Epithelial cell of esophagus (primary cell): ENCODE data around the gene PRMT1.

Experiments
- DNase-seq: peaks from one replicate; pipeline ENCODE4 v3.0.0; 2010; ENCODE audit warnings: low read depth
- H3K4me3 ChIP-seq: 2 replicates; pipeline ENCODE4 v1.5.1; 2011; ENCODE audit warnings: mild to moderate bottlenecking, low read length, control low read depth
- CTCF ChIP-seq: IDR thresholded peaks from 2 replicates; pipeline ENCODE4 v1.5.1; 2011; ENCODE audit warnings: low read depth, mild to moderate bottlenecking, low read length, control low read depth, inconsistent platforms; ENCODE audit not compliant: insufficient read depth; ENCODE audit errors: missing control alignments

Gene PRMT1

GRCh38 chr19:49676136-49676783 lies 811 bp upstream of the PRMT1 start:
- TF ChIP-seq CTCF, result no peak
- H3K4me3 ChIP-seq, result peak overlapping the region; percentile 43
- peak; percentile 95 for DNase-seq

DNA sequence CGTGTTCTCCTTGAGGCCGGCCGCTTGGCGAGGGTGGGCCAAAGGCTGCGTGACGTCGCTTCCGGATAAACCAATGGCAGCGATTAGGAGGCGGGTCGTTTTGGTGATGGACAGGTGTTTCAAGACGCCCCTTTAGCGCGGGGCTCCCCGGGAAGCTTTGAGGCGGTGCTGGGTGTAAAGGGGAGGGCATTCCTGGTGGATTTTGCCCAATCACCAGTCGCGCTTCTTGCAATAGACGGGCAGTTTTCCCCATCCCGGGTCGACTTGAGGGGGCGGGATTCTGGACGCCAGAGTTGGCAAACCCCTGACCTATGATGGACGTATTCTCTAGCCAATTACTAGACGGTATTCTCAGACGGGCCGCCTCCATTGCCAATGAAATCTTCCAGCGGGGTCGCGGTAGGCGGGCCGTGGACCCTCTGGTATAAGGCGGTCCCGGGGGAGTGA lies 264 bp upstream of the PRMT1 start:
- peak; percentile 100 for DNase-seq
- peak overlapping the region; percentile 95 for H3K4me3 ChIP-seq
- no peak for TF ChIP-seq CTCF

DNA sequence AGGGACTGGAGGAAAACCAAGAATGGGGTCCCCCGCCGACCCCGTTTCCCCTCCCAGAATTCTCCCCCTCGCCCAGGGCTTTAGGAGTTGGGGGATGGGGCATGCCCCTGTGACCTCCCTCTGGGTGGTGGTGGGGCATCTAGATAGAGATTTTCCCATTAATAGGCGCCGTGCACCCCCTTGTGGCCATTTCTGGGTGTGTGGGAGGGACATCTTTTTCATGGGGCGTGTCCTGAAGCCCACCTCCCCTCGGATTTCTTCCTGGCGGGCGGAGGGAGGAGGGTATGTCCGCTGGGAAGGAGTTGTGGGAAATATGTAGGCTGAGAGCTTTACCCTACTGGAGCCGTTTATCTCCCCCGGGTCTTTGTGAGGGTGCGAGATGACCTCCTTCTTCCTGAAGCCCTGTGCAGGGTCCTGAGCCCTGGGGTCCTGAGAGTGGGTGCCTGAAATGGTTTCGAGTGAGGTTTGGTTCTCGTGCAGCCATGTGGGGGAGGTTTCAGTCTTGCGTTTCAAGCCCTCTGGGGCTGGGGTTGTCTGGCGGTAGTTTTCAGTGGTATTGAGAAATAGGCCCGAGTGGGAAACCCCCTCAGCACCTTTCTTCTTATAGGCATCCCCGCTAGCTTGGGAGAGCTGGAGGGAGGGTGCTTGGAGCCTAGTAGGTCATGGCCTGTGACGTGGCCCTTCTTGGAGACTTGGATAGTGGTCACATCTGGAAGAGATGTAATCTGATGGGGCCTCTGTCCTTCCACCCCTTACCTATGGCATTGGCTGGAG lies 1.0 kb downstream of the PRMT1 start:
- H3K4me3 ChIP-seq, result peak overlapping the region; percentile 95
- TF ChIP-seq CTCF, result peak; percentile 58
- DNase-seq, result peak; percentile 75

GRCh38 chr19:49678985-49679770 lies 2.1 kb downstream of the PRMT1 start:
- TF ChIP-seq CTCF, result no peak
- H3K4me3 ChIP-seq, result no peak overlapping the region
- DNase-seq, result peak; percentile 32

GRCh38 chr19:49679771-49680413 lies 2.8 kb downstream of the PRMT1 start:
- H3K4me3 ChIP-seq, result no peak overlapping the region
- DNase-seq, result no peak
- TF ChIP-seq CTCF, result no peak

DNA sequence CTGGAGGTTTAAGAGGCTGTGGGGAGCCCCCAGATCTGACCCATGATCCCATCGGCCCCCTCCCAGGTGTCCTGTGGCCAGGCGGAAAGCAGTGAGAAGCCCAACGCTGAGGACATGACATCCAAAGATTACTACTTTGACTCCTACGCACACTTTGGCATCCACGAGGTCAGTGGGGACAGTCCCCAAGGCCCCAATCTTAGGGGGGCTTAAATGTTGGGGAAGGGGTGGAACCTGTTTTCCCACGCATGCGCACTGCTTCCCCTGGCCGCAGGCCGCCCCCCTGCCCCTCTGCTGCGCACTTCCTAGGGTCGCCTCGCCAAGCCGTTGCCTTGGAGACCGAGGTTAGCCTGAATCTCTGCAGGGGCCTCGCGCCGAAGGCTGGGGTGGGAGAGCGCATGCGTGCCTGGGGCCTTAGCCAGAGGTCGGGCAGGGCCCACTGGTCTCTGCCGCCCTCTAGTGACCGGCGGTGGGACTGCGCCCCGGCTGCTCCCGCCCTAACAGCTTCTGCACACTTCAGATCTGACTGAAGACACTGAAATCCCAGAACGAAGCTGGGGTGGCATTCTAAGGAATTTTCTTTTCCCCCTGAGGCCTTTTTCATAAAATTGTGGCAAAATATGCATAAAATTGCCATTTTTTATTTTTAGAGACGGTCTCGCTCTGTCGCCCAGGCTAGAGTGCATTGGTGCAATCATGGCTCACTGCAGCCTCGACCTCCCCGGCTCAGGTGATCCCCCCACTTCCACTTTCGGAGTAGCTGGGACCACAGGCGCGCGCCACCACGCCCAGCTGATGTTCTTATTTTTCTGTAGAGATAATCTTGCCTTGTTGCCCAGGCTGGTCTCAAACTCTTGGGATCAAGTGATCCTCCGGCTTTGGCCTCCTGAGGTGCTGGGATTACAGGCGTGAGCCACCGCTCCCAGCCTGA lies 3.6 kb downstream of the PRMT1 start:
- TF ChIP-seq CTCF, result peak; percentile 96
- no peak overlapping the region for H3K4me3 ChIP-seq
- peak; percentile 83 for DNase-seq
